Measurements from ENCODE around the gene IGFBP5.

Gene IGFBP5

GRCh38 chr2:216636551-216637450 lies 58.5 kb downstream of the IGFBP5 start:
- DNase-seq = peak; percentile 44

GRCh38 chr2:216635701-216636550 lies 59.4 kb downstream of the IGFBP5 start:
- DNase-seq = no peak

GRCh38 chr2:216635171-216635570 lies 60.2 kb downstream of the IGFBP5 start:
- no peak for DNase-seq

- DNase-seq = no peak
These were observed 60.8 kb downstream of the IGFBP5 start for GRCh38 chr2:216634370-216635148.

- peak; percentile 48 for DNase-seq
These were observed 61.6 kb downstream of the IGFBP5 start for GRCh38 chr2:216633616-216634369.

GRCh38 chr2:216632952-216633615 lies 62.3 kb downstream of the IGFBP5 start, which contains the start of gene IGFBP2:
IGFBP2 (plus strand) TSS chr2:216633420; CDS start chr2:216633524, 104 bp downstream.
- DNase-seq = peak; percentile 70

- DNase-seq = no peak
These were observed 62.9 kb downstream of the IGFBP5 start for GRCh38 chr2:216632346-216632951.

- no peak for DNase-seq
These were observed 65.6 kb downstream of the IGFBP5 start for GRCh38 chr2:216629784-216630183.

GRCh38 chr2:216626875-216627245 lies 68.5 kb downstream of the IGFBP5 start:
- no peak for DNase-seq

GRCh38 chr2:216626168-216626874 lies 69.0 kb downstream of the IGFBP5 start:
- DNase-seq = no peak

GRCh38 chr2:216624251-216624650 lies 71.1 kb downstream of the IGFBP5 start:
- DNase-seq = no peak

- no peak for DNase-seq
These were observed 72.8 kb downstream of the IGFBP5 start for GRCh38 chr2:216622526-216622925.
